GM12878 (cell line): ENCODE results near the gene IL37. TPM values are rescaled to one million over a fixed set of nuclear protein-coding genes. Genes with fewer than 3 reads are reported as not detected.
A peak's percentile ranks its signal among the peaks of the same experiment; 100 is the strongest.

Source experiments
- ATAC-seq: fragments of 200-7000 bp; cut with Tn5 transposase; 3 replicates; pipeline ENCODE4 v1.9.1; 2020; ENCODE audit warnings: mild to moderate bottlenecking, moderate library complexity
- BruUV-seq: library from RNA; stranded (reverse); fragments of 400-500 nt; replicated peaks from 2 replicates; lab custom pipeline; 2021; lab: Mats Ljungman, UMichigan
- CTCF ChIA-PET: fragments of 300-600 bp; sonication (Branson Sonifier 250); formaldehyde crosslinking; extraction: SDS; loops from one replicate; lab custom pipeline; 2021; ENCODE audit warnings: inconsistent platforms; lab: Yijun Ruan, JAX
- POLR2A ChIA-PET: fragments of 350-600 bp; formaldehyde crosslinking; extraction: SDS; loops from one replicate; lab custom pipeline; 2021; ENCODE audit warnings: inconsistent platforms; lab: Charles Lee
- RAD21 ChIA-PET: fragments of 300-600 bp; sonication (Branson Sonifier 250); formaldehyde crosslinking; loops from one replicate; lab custom pipeline; 2023; ENCODE audit warnings: antibody characterized with exemption; ENCODE audit not compliant: unreplicated experiment; lab: Charles Lee
- SMC1A ChIA-PET: fragments of 300-600 bp; sonication (Branson Sonifier 250); formaldehyde crosslinking; loops from one replicate; lab custom pipeline; 2023; ENCODE audit not compliant: unreplicated experiment, uncharacterized antibody; lab: Charles Lee
- DNase-seq: peaks from one replicate; pipeline ENCODE4 v3.0.0-alpha.2; 2011; ENCODE audit warnings: low read depth, low spot score
- FAIRE-seq: peaks from 3 replicates; lab custom pipeline; 2011; peaks lifted over from hg19 to GRCh38; lab: Jason Lieb, UNC
- H2AFZ ChIP-seq: 2 replicates; pipeline ENCODE4 v1.6.0; 2011; ENCODE audit warnings: low read depth, low read length, control low read depth; ENCODE audit not compliant: control insufficient read depth
- H3K27ac ChIP-seq: 2 replicates; pipeline ENCODE4 v1.5.1; 2011; ENCODE audit warnings: control low read depth; ENCODE audit not compliant: control insufficient read depth, insufficient read depth
- H3K27me3 ChIP-seq, 2 experiments: replicated peaks in 1 of 2; 2 replicates each; pipeline versions ENCODE4 v1.6.0 to v1.6.1; 2011; ENCODE audit warnings: low read length in 1 of 2; ENCODE audit not compliant: control insufficient read depth in 2 of 2, insufficient read depth in 2 of 2
- H3K36me3 ChIP-seq, 2 experiments: 2 replicates each; pipeline ENCODE4 v1.5.1; 2011; ENCODE audit warnings: low read length in 1 of 2; ENCODE audit not compliant: control insufficient read depth in 2 of 2, insufficient read depth in 2 of 2
- H3K4me1 ChIP-seq: 2 replicates; pipeline ENCODE4 v1.6.1; 2011; ENCODE audit warnings: mild to moderate bottlenecking, low read length, moderate library complexity, mixed read lengths; ENCODE audit not compliant: control insufficient read depth, insufficient read depth
- H3K4me2 ChIP-seq: 2 replicates; pipeline ENCODE4 v1.6.0; 2011; ENCODE audit warnings: control low read depth; ENCODE audit not compliant: control insufficient read depth, insufficient read depth
- H3K4me3 ChIP-seq: fragments of 200-600 bp; sonication (generic); 2 replicates; pipeline ENCODE4 v1.5.1; 2016
- H3K79me2 ChIP-seq: 2 replicates; pipeline ENCODE4 v1.6.0; 2011; ENCODE audit warnings: low read length; ENCODE audit not compliant: control insufficient read depth, insufficient read depth
- H3K9ac ChIP-seq: 2 replicates; pipeline ENCODE4 v1.8.0; 2011; ENCODE audit warnings: low read length, control low read depth, mixed read lengths; ENCODE audit not compliant: control insufficient read depth, insufficient read depth
- H3K9me3 ChIP-seq: replicated peaks from 3 replicates; pipeline ENCODE4 v1.5.1; 2011; ENCODE audit warnings: mild to moderate bottlenecking, low read length; ENCODE audit not compliant: control insufficient read depth, insufficient read depth
- H4K20me1 ChIP-seq: 2 replicates; pipeline ENCODE4 v1.6.0; 2011; ENCODE audit not compliant: control insufficient read depth, insufficient read depth
- HDGF ChIP-seq: fragments of 450-650 bp; IDR thresholded peaks from 2 replicates; pipeline ENCODE4 v1.6.1; 2016; ENCODE audit warnings: antibody characterized with exemption
- WGBS: methylation state at CpG from one replicate; pipeline ENCODE4 v1.1.6; 2016; ENCODE audit warnings: low lambda C conversion rate; ENCODE audit not compliant: insufficient replicate concordance, insufficient coverage; ENCODE audit errors: missing lambda C conversion rate; 5-methylcytosine and 5-hydroxymethylcytosine counted together
- in situ Hi-C: fragments of 300-500 bp; cut with MboI; formaldehyde crosslinking; loops from 9 replicates; pipeline ENCODE4 v1.14.3; 2018; ENCODE audit warnings: mixed read lengths
- intact Hi-C: fragments of 100-400 bp; cut with micrococcal nuclease; formaldehyde crosslinking; loops from one replicate; pipeline ENCODE4 v1.14.2; 2022; ENCODE audit not compliant: unreplicated experiment
- polyA plus RNA-seq, 11 experiments: library from polyadenylated mRNA; depleted of rRNA in 4 of 11; unstranded in 6 of 11; stranded (reverse) in 5 of 11; fragments of >200 nt; fragmentation: Nextera tagmentation in 4 of 11; fragmentation: Illumina TruSeq in 1 of 11; extraction: Ambion mirVana in 4 of 11; extraction: Trizol in 1 of 11; gene quantifications; 1 replicate in 1 of 11; 2 replicates in 10 of 11; pipeline versions ENCODE4 v1.2.1 to v1.2.3, GENCODE V29; 2011 to 2016; ENCODE audit warnings: inconsistent platforms in 2 of 11, missing spikeins in 2 of 11, low read depth in 1 of 11
- total RNA-seq, 4 experiments: library from RNA; depleted of rRNA in 3 of 4; stranded (reverse); fragments of >200 nt in 3 of 4; fragmentation: Illumina TruSeq in 1 of 4; extraction: Trizol in 1 of 4; gene quantifications; 2 replicates each; pipeline versions ENCODE4 v1.2.1 to v1.2.3, GENCODE V29; 2013 to 2021
- TF ChIP-seq, protein P1 (sequence below): fragments of 450-650 bp; IDR thresholded peaks from 2 replicates; pipeline ENCODE4 v1.6.1; 2016; ENCODE audit warnings: mild to moderate bottlenecking, moderate library complexity, borderline replicate concordance

Gene IL37
- total and polyA plus RNA-seq, 10 of the 15 experiments (the other 5 are each of a cell fraction or from before 2014, with no cell fraction given) = 0.41 to 0.54 TPM; not detected in 8

DNA sequence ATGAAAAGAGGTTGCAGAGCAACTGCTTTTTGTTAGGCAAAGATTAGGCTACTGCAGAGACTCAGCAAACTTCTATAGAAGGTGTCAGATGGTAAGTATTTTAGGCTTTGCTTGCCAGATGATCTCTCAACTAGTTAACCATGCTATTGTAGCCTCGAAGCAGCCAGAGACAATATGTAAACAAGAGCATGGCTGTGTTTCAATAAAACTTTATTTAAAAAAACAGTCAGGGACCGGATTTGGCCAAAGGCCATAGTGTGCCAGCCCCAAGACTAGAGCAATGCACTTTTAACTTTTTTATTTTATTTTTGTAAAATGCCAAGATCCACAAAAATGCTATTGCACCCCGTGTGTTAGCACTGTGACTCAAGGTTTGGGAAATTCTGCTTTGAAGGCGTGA, 1.4 kb downstream of the IL37 start:
- TF ChIP-seq HDGF = no peak
- TF ChIP-seq, protein P1, sequence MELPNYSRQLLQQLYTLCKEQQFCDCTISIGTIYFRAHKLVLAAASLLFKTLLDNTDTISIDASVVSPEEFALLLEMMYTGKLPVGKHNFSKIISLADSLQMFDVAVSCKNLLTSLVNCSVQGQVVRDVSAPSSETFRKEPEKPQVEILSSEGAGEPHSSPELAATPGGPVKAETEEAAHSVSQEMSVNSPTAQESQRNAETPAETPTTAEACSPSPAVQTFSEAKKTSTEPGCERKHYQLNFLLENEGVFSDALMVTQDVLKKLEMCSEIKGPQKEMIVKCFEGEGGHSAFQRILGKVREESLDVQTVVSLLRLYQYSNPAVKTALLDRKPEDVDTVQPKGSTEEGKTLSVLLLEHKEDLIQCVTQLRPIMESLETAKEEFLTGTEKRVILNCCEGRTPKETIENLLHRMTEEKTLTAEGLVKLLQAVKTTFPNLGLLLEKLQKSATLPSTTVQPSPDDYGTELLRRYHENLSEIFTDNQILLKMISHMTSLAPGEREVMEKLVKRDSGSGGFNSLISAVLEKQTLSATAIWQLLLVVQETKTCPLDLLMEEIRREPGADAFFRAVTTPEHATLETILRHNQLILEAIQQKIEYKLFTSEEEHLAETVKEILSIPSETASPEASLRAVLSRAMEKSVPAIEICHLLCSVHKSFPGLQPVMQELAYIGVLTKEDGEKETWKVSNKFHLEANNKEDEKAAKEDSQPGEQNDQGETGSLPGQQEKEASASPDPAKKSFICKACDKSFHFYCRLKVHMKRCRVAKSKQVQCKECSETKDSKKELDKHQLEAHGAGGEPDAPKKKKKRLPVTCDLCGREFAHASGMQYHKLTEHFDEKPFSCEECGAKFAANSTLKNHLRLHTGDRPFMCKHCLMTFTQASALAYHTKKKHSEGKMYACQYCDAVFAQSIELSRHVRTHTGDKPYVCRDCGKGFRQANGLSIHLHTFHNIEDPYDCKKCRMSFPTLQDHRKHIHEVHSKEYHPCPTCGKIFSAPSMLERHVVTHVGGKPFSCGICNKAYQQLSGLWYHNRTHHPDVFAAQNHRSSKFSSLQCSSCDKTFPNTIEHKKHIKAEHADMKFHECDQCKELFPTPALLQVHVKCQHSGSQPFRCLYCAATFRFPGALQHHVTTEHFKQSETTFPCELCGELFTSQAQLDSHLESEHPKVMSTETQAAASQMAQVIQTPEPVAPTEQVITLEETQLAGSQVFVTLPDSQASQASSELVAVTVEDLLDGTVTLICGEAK = peak; percentile 78
- Histone ChIP-seq H3K27ac (no peak overlapping the region), H3K27me3 (no peaks in the 10 kb centered on the region), H3K4me1 (peaks cover 10% of the 10 kb centered on the region), H2AFZ (no peak overlapping the region), H3K9me3 (no peaks in the 10 kb centered on the region), H3K9ac (no peak overlapping the region), H3K79me2 (no peaks in the 10 kb centered on the region), H3K4me3 (no peak overlapping the region), H3K36me3 (no peaks in the 10 kb centered on the region), H4K20me1 (no peaks in the 10 kb centered on the region), H3K4me2 (no peak overlapping the region)
- in situ Hi-C loops (no loop called here), intact Hi-C loops (no loop called here)
- ChIA-PET CTCF (interaction anchor here (0.5 kb wide), 1 partner anchor 28 kb away, joined by 4 read pairs; no protein-coding TSS in a partner anchor), POLR2A (no interaction called here), SMC1A (no interaction called here), RAD21 (no interaction called here)
- FAIRE-seq = no peak
- 30% methylated on average over 4 of the region's 4 CpGs for WGBS
- no TSS peak for BruUV-seq
- ATAC-seq = no peak
- no peak for DNase-seq
